ENCODE results near the gene INSR.

INSR gene

DNA sequence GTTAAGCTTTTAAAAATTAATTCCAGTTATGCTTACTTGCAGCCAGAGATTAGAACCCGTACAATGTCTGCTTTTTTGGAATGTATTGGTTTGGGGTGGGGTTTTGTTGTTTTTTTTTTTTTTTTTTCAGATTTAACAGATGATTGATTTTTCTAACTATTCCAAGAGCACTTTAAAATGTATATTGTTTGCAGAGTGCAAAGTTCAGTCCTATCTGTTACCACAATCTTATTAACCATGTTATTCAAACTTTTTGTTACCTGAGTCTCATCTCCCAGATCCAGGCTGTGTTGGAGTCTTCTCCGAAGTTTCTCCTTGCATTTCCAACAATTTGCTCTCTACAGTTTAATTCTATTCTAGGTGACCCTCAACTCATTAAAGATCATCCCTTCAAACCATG, 91.3 kb downstream of the INSR start:
- H3K9me3 ChIP-seq (ENCODE audit: control insufficient read depth, insufficient read depth, low read depth, low read length), result no peaks in the 10 kb centered on the region
- H3K27ac ChIP-seq (ENCODE audit: extremely low read depth, low read depth, low read length), result no peak overlapping the region
- no peak for TF ChIP-seq ZNF223 (tag by site-specific recombination; IDR thresholded peaks at IDR 0.05)
- TF ChIP-seq ZNF140 (tag by site-specific recombination; IDR thresholded peaks at IDR 0.05), result no peak
- no peak for TF ChIP-seq ZNF211 (tag by site-specific recombination; IDR thresholded peaks at IDR 0.05; ENCODE audit: low read depth)
- TF ChIP-seq ZNF37A (tag by site-specific recombination; IDR thresholded peaks at IDR 0.05), result no peak
- no peak for TF ChIP-seq ZNF16 (tag by site-specific recombination; IDR thresholded peaks at IDR 0.05; ENCODE audit: low read depth)
- TF ChIP-seq ZNF202 (tag by site-specific recombination; IDR thresholded peaks at IDR 0.05; ENCODE audit: borderline replicate concordance), result no peak
- no peaks in the 10 kb centered on the region for H3K36me3 ChIP-seq (ENCODE audit: control insufficient read depth in 2 of 2, insufficient read depth in 1 of 2, low read length in 2 of 2)
- H3K4me1 ChIP-seq (ENCODE audit: control insufficient read depth, insufficient read depth, low read length), result no peaks in the 10 kb centered on the region
- POLR2A ChIA-PET, result no interaction called here
- CTCF ChIA-PET, result no interaction called here
- H3K4me3 ChIP-seq (ENCODE audit: low read depth, low read length), result no peak overlapping the region

- no peaks in the 10 kb centered on the region for H3K4me1 ChIP-seq (ENCODE audit: control insufficient read depth, insufficient read depth, low read length)
- TF ChIP-seq ZNF791 (tag by site-specific recombination; IDR thresholded peaks at IDR 0.05) (no peak), ZNF19 (tag by site-specific recombination; IDR thresholded peaks at IDR 0.05; ENCODE audit: low read depth) (no peak), SP7 (tag by site-specific recombination; IDR thresholded peaks at IDR 0.05) (no peak), ZNF426 (tag by site-specific recombination; IDR thresholded peaks at IDR 0.05) (no peak), ZFHX2 (tag by site-specific recombination; conservative IDR thresholded peaks at IDR 0.05) (no peak), ZNF404 (tag by site-specific recombination; IDR thresholded peaks at IDR 0.05) (no peak), PBX3 (CRISPR knock-in tag; IDR thresholded peaks at IDR 0.05) (no peak), ZNF530 (tag by site-specific recombination; IDR thresholded peaks at IDR 0.05; ENCODE audit: low read depth) (no peak), ZNF366 (tag by site-specific recombination; conservative IDR thresholded peaks at IDR 0.05) (no peak), ZNF510 (tag by site-specific recombination; IDR thresholded peaks at IDR 0.05; ENCODE audit: insufficient replicate concordance) (no peak), ZBTB20 (tag by site-specific recombination; IDR thresholded peaks at IDR 0.05) (no peak), ZNF121 (tag by site-specific recombination; IDR thresholded peaks at IDR 0.05) (no peak), ZNF184 (tag by site-specific recombination; IDR thresholded peaks at IDR 0.05) (no peak), ZNF341 (tag by site-specific recombination; IDR thresholded peaks at IDR 0.05; ENCODE audit: low read depth) (no peak)
- TF ChIP-seq, protein P1, sequence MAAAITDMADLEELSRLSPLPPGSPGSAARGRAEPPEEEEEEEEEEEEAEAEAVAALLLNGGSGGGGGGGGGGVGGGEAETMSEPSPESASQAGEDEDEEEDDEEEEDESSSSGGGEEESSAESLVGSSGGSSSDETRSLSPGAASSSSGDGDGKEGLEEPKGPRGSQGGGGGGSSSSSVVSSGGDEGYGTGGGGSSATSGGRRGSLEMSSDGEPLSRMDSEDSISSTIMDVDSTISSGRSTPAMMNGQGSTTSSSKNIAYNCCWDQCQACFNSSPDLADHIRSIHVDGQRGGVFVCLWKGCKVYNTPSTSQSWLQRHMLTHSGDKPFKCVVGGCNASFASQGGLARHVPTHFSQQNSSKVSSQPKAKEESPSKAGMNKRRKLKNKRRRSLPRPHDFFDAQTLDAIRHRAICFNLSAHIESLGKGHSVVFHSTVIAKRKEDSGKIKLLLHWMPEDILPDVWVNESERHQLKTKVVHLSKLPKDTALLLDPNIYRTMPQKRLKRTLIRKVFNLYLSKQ (tag by site-specific recombination; IDR thresholded peaks at IDR 0.05; ENCODE audit: borderline replicate concordance), result no peak
- no peak overlapping the region for H3K27ac ChIP-seq (ENCODE audit: extremely low read depth, low read depth, low read length)
- no peaks in the 10 kb centered on the region for H3K36me3 ChIP-seq (ENCODE audit: control insufficient read depth in 2 of 2, insufficient read depth in 1 of 2, low read length in 2 of 2)
- no peak overlapping the region for H3K4me3 ChIP-seq (ENCODE audit: low read depth, low read length)
- ChIA-PET CTCF (interaction anchor here (0.6 to 1.3 kb wide), 3 partner anchors 25 to 105 kb away, joined by 3 read pairs; no protein-coding TSS in a partner anchor), POLR2A (no interaction called here)
- H3K9me3 ChIP-seq (ENCODE audit: control insufficient read depth, insufficient read depth, low read depth, low read length), result no peaks in the 10 kb centered on the region
Measured at GRCh38 chr19:7200736-7201135, 93.5 kb downstream of the INSR start.
